NCI-H2196 treated with DMSO at 0.1 percent for 48 hours (cell line): ENCODE measurements around the gene TRIM8.

Experiments used
- DNase-seq: peaks from one replicate; lab custom pipeline; 2025; ENCODE audit not compliant: unreplicated experiment; lab: John Stamatoyannopoulos, UW

The TRIM8 gene

GRCh38 chr10:102644066-102644645 is at the start of gene TRIM8:
TRIM8 (plus strand) TSS chr10:102644479; CDS start chr10:102644618, 139 bp downstream.
- DNase-seq, result no peak

- DNase-seq, result no peak
Measured at GRCh38 chr10:102595293-102595692, 49.0 kb upstream of the TRIM8 start.

- no peak for DNase-seq
Measured at GRCh38 chr10:102595897-102596296, 48.4 kb upstream of the TRIM8 start.

GRCh38 chr10:102596506-102596971 is 47.7 kb upstream of the TRIM8 start:
- peak; percentile 6 for DNase-seq

GRCh38 chr10:102597131-102597991 is 46.9 kb upstream of the TRIM8 start:
- DNase-seq, result no peak

- DNase-seq, result no peak
Measured at GRCh38 chr10:102598243-102598642, 46.0 kb upstream of the TRIM8 start.

- no peak for DNase-seq
Measured at GRCh38 chr10:102599565-102600327, 44.5 kb upstream of the TRIM8 start.

GRCh38 chr10:102600816-102601215 is 43.5 kb upstream of the TRIM8 start:
- no peak for DNase-seq

- no peak for DNase-seq
Measured at GRCh38 chr10:102601639-102602038, 42.6 kb upstream of the TRIM8 start.

- DNase-seq, result no peak
Measured at GRCh38 chr10:102602272-102603045, 41.8 kb upstream of the TRIM8 start.

- no peak for DNase-seq
Measured at GRCh38 chr10:102603946-102604345, 40.3 kb upstream of the TRIM8 start.

- DNase-seq, result no peak
Measured at GRCh38 chr10:102604439-102604841, 39.8 kb upstream of the TRIM8 start.

GRCh38 chr10:102605712-102606111 is 38.6 kb upstream of the TRIM8 start:
- DNase-seq, result no peak

- no peak for DNase-seq
Measured at GRCh38 chr10:102608487-102608886, 35.8 kb upstream of the TRIM8 start.

GRCh38 chr10:102610441-102610887 is 33.8 kb upstream of the TRIM8 start:
- DNase-seq, result no peak

GRCh38 chr10:102611514-102612087 is 32.7 kb upstream of the TRIM8 start:
- no peak for DNase-seq

- DNase-seq, result no peak
Measured at GRCh38 chr10:102612964-102613275, 31.4 kb upstream of the TRIM8 start.

GRCh38 chr10:102613286-102613685 is 31.0 kb upstream of the TRIM8 start:
- no peak for DNase-seq

GRCh38 chr10:102613785-102614184 is 30.5 kb upstream of the TRIM8 start:
- DNase-seq, result no peak

- no peak for DNase-seq
Measured at GRCh38 chr10:102614888-102615287, 29.4 kb upstream of the TRIM8 start.

- DNase-seq, result no peak
Measured at GRCh38 chr10:102615361-102615760, 28.9 kb upstream of the TRIM8 start.
